Upper lobe of left lung (tissue), 4 donors: ENCODE data around the gene ENAH.

ENCODE experiments used
- CTCF ChIP-seq, 6 experiments: fragments of 450-650 bp in 4 of 6; fragments of 200-600 bp in 2 of 6; sonication (generic) in 2 of 6; IDR thresholded peaks; one replicate each; pipeline ENCODE4 v1.5.1; 2016 to 2019; ENCODE audit warnings: antibody characterized with exemption in 6 of 6
- EP300 ChIP-seq, 4 donors: sonication (generic); formaldehyde crosslinking; IDR thresholded peaks; one replicate each; pipeline ENCODE4 v1.5.1; 2017; ENCODE audit warnings: antibody characterized with exemption in 4 of 4, control low read depth in 2 of 4
- POLR2A ChIP-seq, 4 donors: fragments of 450-650 bp; IDR thresholded peaks; one replicate each; pipeline ENCODE4 v1.5.1; 2016 to 2017; ENCODE audit warnings: antibody characterized with exemption in 4 of 4, mild to moderate bottlenecking in 2 of 4

GRCh38 chr1:225453797-225454648 lies 198.9 kb downstream of the ENAH start:
- TF ChIP-seq POLR2A (IDR thresholded peaks at IDR 0.05): no peak
- TF ChIP-seq CTCF (IDR thresholded peaks at IDR 0.05): no peak
- TF ChIP-seq EP300 (IDR thresholded peaks at IDR 0.05): no peak
